Measurements from ENCODE around the gene COPE.

DNA sequence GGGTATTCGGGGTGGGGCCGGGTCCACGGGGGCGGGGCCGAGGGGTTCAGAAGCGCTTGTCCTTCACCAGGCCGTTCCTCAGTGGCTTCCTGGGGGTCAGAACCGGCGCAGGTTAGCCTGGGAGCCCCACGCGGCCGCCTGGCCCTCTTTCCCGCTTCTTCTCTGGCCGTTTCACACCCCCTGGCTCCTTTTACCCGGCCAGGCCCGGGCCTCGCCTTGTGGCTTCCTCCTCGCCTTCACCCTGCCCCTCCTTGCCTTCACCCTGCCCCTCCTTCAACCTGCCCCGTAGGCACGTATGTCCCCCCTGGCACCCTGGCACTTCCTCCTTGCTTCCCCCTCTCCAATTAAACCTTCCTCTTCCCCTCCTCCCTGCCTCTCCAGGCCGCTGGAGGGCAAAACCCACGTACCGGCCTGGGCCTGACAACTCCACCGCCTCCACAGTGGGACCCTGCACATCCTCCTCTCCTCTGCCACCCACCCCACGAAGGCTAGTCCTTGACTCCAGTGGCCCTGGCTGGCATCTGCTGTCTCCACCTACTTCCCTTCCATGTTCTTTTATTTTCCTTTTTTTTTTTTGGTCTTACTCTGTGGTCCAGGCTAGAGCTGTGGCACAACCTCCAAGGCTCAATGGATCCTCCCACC is 48.5 kb downstream of the COPE start:
- TF ChIP-seq REST (IDR thresholded peaks at IDR 0.05; ENCODE audit: insufficient read depth in 1 of 2, low read depth in 2 of 2, low read length in 2 of 2), result no peak
- TF ChIP-seq POLR2AphosphoS5 (IDR thresholded peaks at IDR 0.05; ENCODE audit: low read depth, low read length), result no peak
- TF ChIP-seq SIN3A (IDR thresholded peaks at IDR 0.05; ENCODE audit: borderline replicate concordance, insufficient read depth, low read length), result no peak
- no peak for TF ChIP-seq TAF1 (IDR thresholded peaks at IDR 0.05; ENCODE audit: borderline replicate concordance, insufficient read depth, low read length)
- TF ChIP-seq FOXP2 (optimal IDR thresholded peaks at IDR 0.05; ENCODE audit: borderline replicate concordance, extremely low read depth, extremely low read length, insufficient read depth), result no peak
